Purkinje cell (primary cell): ENCODE measurements around the gene OR5AN1. TPM values are rescaled to one million over a fixed set of nuclear protein-coding genes. Genes with fewer than 3 reads are reported as not detected.

Experiments used
- polyA plus RNA-seq: library from polyadenylated mRNA; unstranded; fragments of >200 nt; fragmentation: Nextera tagmentation; gene quantifications from 2 replicates; pipeline ENCODE4 v1.2.1, GENCODE V29; 2014

OR5AN1 gene
- polyA plus RNA-seq: not detected in 2 replicates

GRCh38 chr11:59358595-59358994 lies at the start of gene OR5AN1:
Gene OR5AN1, plus strand, starts transcription at chr11:59358895. Its CDS starts 5,564 bp downstream, at chr11:59364459.

Other genes with a start within 250 kb of the OR5AN1 start
- 1.9 and 14.2 TPM in 2 replicates for gene FAM111A, start 216.0 kb upstream of the OR5AN1 start, polyA plus RNA-seq
- gene DTX4, start 186.8 kb upstream of the OR5AN1 start, polyA plus RNA-seq: 1.8 and 3.2 TPM in 2 replicates
- not detected in 2 replicates for gene MPEG1, start 146.0 kb upstream of the OR5AN1 start, polyA plus RNA-seq
- not detected in 2 replicates for gene OR5A2, start 67.5 kb downstream of the OR5AN1 start, polyA plus RNA-seq
- not detected in 2 replicates for gene OR5A1, start 77.6 kb downstream of the OR5AN1 start, polyA plus RNA-seq
- gene OR4D6, start 98.1 kb downstream of the OR5AN1 start, polyA plus RNA-seq: not detected in 2 replicates
- not detected in 2 replicates for gene OR4D10, start 114.4 kb downstream of the OR5AN1 start, polyA plus RNA-seq
- not detected in 2 replicates for gene OR4D11, start 144.7 kb downstream of the OR5AN1 start, polyA plus RNA-seq
- not detected in 2 replicates for gene OR4D9, start 152.6 kb downstream of the OR5AN1 start, polyA plus RNA-seq